Suprapubic skin (tissue), 4 donors: ENCODE results near the gene FPGS. TPM values are rescaled to one million over a fixed set of nuclear protein-coding genes. Genes with fewer than 3 reads are reported as not detected.
"Not testable (repeated sequence)": the region's sequence is repeated elsewhere in the genome, so short reads cannot be mapped to it uniquely, and the experiment has no call there.

Source experiments
- DNase-seq, 2 donors: peaks; one replicate each; pipeline ENCODE4 v3.0.0-alpha.2; 2019; ENCODE audit warnings: low spot score in 2 of 2
- H3K27ac ChIP-seq: fragments of 200-600 bp; sonication (generic); one replicate; pipeline ENCODE4 v1.5.1; 2019
- H3K27me3 ChIP-seq: fragments of 200-600 bp; sonication (generic); one replicate; pipeline ENCODE4 v1.5.1; 2019
- H3K36me3 ChIP-seq: fragments of 200-600 bp; sonication (generic); one replicate; pipeline ENCODE4 v1.5.1; 2019
- H3K4me1 ChIP-seq: fragments of 200-600 bp; sonication (generic); one replicate; pipeline ENCODE4 v1.5.1; 2019
- H3K4me3 ChIP-seq: fragments of 200-600 bp; sonication (generic); one replicate; pipeline ENCODE4 v1.5.1; 2019; ENCODE audit warnings: mild to moderate bottlenecking
- H3K9me3 ChIP-seq: fragments of 200-600 bp; sonication (generic); one replicate; pipeline ENCODE4 v1.5.1; 2019
- EP300 ChIP-seq: sonication (generic); formaldehyde crosslinking; IDR thresholded peaks from one replicate; pipeline ENCODE4 v1.6.1; 2017; ENCODE audit warnings: antibody characterized with exemption
- POLR2A ChIP-seq, 2 donors: fragments of 450-650 bp; IDR thresholded peaks; one replicate each; pipeline ENCODE4 v1.6.1; 2017; ENCODE audit warnings: antibody characterized with exemption in 2 of 2, mild to moderate bottlenecking in 2 of 2, moderate library complexity in 2 of 2
- POLR2AphosphoS5 ChIP-seq, 3 donors: sonication (generic); formaldehyde crosslinking; IDR thresholded peaks; one replicate each; pipeline ENCODE4 v1.6.1; 2017; ENCODE audit warnings: antibody characterized with exemption in 3 of 3
- WGBS: methylation state at CpG from one replicate; pipeline ENCODE4 v1.1.5; 2018; 5-methylcytosine and 5-hydroxymethylcytosine counted together
- total RNA-seq, 4 donors: library from RNA; depleted of rRNA; stranded (reverse); fragments of >200 nt; gene quantifications; one replicate each; pipeline ENCODE4 v1.1.0, GENCODE V29; 2016
- TF ChIP-seq, protein P1 (sequence below), 2 donors: fragments of 200-600 bp in 1 of 2; fragments of 450-650 bp in 1 of 2; sonication (generic) in 1 of 2; IDR thresholded peaks; one replicate each; pipeline ENCODE4 v1.5.1; 2016 to 2019; ENCODE audit warnings: antibody characterized with exemption in 2 of 2, mild to moderate bottlenecking in 1 of 2, moderate library complexity in 1 of 2

Gene FPGS
- total RNA-seq, 4 donors from 2014 or later = 22.9 to 50.3 (median 28.3) TPM

DNA sequence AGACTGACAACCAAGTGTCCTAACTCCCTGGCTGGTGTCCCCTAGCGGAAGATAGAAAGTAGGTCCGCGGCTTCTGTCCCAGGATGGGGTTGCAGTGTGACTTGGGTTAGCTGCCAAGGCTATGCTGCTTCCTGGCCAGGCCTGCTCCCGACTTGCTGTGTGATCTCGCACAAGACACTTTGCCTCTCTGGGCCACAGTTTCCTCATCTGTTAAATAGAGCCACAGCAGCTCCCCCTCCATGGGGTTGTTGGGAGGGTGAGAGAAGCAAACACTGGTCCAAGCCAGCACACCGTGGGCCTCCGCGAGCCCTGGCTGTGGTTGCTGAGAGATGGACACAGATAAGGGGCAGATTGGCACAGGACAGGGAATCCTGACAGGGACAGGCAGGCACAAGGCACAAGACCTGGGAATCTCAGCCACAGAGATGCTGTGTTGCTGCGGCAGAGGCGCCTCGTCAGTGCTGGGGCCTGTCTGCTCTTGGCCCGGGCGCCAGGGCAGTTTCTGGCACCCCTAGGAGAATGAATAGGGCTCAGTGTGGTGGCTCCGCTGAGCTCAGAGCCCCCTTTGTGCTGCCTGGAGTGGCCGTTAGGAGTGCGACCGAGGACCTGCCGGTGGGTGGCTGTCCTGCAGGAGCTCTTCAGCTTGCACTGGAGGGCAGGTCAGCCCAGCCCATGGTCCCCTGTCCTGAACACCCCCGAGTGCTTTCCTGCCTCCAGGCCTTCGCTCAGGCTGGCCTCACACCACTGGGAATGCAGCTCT, 22.4 kb upstream of the FPGS start:
- 76% methylated on average over 14 of the region's 20 CpGs for WGBS
- no peaks in the 10 kb centered on the region for H3K36me3 ChIP-seq
- H3K4me1 ChIP-seq = peaks cover 33% of the 10 kb centered on the region
- H3K27ac ChIP-seq = no peak overlapping the region
- DNase-seq = no peak
- TF ChIP-seq POLR2A (IDR thresholded peaks at IDR 0.05) = no peak
- TF ChIP-seq POLR2AphosphoS5 (IDR thresholded peaks at IDR 0.05) = no peak
- no peak for TF ChIP-seq EP300
- TF ChIP-seq, protein P1, sequence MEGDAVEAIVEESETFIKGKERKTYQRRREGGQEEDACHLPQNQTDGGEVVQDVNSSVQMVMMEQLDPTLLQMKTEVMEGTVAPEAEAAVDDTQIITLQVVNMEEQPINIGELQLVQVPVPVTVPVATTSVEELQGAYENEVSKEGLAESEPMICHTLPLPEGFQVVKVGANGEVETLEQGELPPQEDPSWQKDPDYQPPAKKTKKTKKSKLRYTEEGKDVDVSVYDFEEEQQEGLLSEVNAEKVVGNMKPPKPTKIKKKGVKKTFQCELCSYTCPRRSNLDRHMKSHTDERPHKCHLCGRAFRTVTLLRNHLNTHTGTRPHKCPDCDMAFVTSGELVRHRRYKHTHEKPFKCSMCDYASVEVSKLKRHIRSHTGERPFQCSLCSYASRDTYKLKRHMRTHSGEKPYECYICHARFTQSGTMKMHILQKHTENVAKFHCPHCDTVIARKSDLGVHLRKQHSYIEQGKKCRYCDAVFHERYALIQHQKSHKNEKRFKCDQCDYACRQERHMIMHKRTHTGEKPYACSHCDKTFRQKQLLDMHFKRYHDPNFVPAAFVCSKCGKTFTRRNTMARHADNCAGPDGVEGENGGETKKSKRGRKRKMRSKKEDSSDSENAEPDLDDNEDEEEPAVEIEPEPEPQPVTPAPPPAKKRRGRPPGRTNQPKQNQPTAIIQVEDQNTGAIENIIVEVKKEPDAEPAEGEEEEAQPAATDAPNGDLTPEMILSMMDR (IDR thresholded peaks at IDR 0.05) = no peak
- H3K9me3 ChIP-seq = no peaks in the 10 kb centered on the region
- H3K27me3 ChIP-seq = no peaks in the 10 kb centered on the region
- H3K4me3 ChIP-seq = no peak overlapping the region

DNA sequence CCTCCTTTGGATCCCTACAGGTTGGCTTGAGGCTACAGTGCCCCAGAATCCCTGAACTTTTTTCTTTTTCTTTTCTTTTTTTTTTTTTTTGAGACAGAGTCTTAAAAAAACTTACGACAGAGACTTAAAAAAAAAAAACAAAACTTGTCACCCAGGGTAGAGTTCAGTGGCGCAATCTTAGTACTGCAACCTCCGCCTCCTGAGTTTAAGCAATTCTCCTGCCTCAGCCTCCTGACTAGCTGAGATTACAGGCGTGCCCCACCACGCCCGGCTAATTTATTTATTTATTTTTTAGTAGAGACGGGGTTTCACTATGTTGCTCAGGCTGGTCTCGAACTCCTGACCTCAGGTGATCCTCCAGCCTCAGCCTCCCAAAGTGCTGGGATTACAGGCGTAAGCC, 21.8 kb upstream of the FPGS start:
- not testable (repeated sequence) for H3K9me3 ChIP-seq, H3K27ac ChIP-seq, DNase-seq, H3K4me3 ChIP-seq, H3K27me3 ChIP-seq, H3K36me3 ChIP-seq
- peaks cover 33% of the 10 kb centered on the region for H3K4me1 ChIP-seq
- 86% methylated on average over 9 of the region's 9 CpGs for WGBS

DNA sequence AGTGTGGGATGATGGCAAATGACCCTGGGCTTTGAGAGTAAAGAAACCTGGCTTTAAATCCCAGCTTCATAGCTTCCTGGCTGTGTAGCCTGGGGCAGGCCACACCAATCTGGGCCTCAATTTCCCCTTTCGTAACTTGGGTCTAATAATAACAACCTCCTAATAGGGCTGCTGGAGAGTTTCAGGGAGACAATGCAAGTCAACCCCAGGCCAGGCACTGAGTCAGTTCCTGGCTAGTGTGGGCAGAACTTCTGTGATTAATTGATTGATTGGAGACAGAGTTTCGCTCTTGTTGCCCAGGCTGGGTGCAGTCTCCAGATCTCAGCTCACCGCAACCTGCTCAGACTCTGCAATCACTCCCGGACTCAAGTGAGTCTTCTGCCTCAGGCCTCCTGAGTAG, 20.9 kb upstream of the FPGS start:
- no peak for DNase-seq
- TF ChIP-seq POLR2AphosphoS5 (IDR thresholded peaks at IDR 0.05) (no peak), EP300 (no peak), POLR2A (IDR thresholded peaks at IDR 0.05) (no peak)
- TF ChIP-seq, protein P1 (IDR thresholded peaks at IDR 0.05) = no peak
- Histone ChIP-seq H3K27me3 (no peaks in the 10 kb centered on the region), H3K4me3 (no peak overlapping the region), H3K4me1 (peaks cover 37% of the 10 kb centered on the region), H3K9me3 (no peaks in the 10 kb centered on the region), H3K36me3 (no peaks in the 10 kb centered on the region), H3K27ac (peak overlapping the region; percentile 29)
- 82% methylated on average over 4 of the region's 4 CpGs for WGBS

DNA sequence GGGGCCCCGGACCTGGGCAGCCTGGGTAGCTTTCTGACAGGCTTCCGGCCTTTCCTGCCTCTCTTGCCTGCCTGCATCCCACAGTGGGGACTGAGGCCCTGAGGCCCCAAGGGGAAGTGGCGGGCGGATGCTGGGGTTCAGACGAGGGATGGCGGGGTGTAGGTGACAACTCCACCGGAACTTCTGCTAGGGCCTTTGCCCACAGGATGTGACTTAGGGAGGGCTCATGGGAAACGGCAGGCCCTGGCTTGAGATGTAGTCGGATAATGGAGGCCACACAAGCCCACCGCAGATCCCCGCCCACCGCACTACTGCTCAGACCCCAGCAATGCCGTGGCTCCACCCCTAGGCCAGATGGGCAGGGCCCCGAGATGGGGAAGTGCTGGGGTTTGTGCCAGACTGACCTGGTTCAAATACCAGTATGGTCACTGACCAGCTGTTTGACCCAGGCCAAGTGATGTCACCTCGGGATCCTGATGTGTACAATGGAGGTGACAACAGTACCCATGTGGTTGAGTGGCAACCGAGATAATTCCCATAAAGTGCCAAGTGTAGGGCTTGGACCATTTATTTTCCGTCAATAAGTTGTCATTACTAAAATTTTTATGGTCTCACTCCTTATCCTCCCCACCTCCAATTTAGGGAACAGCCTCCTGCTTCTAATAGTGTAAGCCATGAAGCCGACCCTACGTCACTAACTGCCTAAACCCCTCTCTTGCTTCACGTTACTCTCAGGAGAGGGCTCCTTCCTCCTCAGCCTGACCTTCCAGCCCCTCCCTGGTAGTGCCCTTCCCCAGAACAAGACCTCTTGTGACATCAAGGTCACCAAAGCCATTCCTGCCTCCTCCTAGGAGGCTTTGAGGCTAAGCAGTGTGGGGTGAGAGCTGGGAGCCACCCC, 19.3 kb upstream of the FPGS start:
- Histone ChIP-seq H3K4me1 (peaks cover 52% of the 10 kb centered on the region), H3K27ac (peak overlapping the region; percentile 30), H3K36me3 (peaks cover 12% of the 10 kb centered on the region), H3K4me3 (no peak overlapping the region), H3K27me3 (no peaks in the 10 kb centered on the region), H3K9me3 (no peaks in the 10 kb centered on the region)
- TF ChIP-seq POLR2A (IDR thresholded peaks at IDR 0.05) (no peak), POLR2AphosphoS5 (IDR thresholded peaks at IDR 0.05) (no peak), EP300 (no peak)
- TF ChIP-seq, protein P1 (IDR thresholded peaks at IDR 0.05) = no peak
- 62% methylated on average over 20 of the region's 20 CpGs for WGBS
- DNase-seq = peak; percentile 89 to 90

DNA sequence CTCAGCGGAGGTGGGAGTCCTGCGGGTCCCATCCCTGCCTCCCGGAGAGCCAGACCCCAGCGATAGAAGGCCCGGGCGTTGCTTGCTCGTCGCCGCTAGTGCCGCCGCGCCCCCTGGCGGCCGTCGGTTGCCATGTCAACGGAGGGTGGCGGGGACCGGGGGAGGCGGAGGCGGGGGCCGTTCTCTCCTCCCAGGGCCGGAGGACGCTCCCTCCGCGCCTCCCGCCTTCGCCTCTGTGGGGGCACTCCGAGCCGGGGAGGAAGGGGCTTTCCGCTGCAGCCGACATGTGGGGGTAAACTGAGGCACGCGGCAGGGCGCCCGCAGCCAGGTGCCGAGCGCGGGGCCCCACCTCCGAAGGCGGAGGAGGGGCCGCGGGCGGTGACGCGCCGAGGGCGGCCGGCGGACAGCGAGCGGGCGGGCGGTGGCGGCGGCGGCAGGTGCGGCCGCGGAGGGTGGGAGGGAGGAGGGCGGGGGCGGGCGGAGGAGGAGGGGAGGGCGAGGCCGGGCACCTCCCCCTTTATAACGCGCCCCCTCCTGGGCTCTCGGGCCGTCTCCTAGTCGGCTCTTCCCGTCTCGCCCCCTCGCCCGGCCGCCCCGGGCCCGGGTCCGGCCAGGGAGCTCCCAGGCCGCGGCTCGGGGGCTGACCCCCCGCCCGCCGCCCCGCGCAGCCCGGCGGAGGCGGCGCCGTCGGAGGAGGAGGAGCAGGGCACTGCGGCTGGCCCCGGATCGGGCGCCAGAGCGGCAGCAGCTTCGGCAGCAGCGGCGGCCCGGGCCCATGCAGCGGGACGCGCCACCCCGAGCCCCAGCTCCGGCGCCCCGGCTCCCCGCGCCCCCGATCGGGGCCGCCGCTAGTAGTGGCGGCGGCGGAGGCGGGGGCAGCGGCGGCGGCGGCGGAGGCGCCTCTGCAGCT, 17.4 kb upstream of the FPGS start:
- peaks cover 32% of the 10 kb centered on the region for H3K36me3 ChIP-seq
- peak overlapping the region; percentile 100 for H3K4me3 ChIP-seq
- WGBS = no CpG with 5 or more reads among the region's 123 CpGs
- TF ChIP-seq, protein P1 (IDR thresholded peaks at IDR 0.05) = peak; percentile 79 to 90
- TF ChIP-seq EP300 (no peak), POLR2A (IDR thresholded peaks at IDR 0.05) (peak; percentile 12), POLR2AphosphoS5 (IDR thresholded peaks at IDR 0.05) (peak in 1 of 3 donors; percentile 57)
- H3K4me1 ChIP-seq = peaks cover 43% of the 10 kb centered on the region
- peak overlapping the region; percentile 95 for H3K27ac ChIP-seq
- no peaks in the 10 kb centered on the region for H3K9me3 ChIP-seq
- H3K27me3 ChIP-seq = no peaks in the 10 kb centered on the region
- peak; percentile 94 to 95 for DNase-seq
